HCT116 (cell line): ENCODE data around the gene DNAJB7. TPM values are rescaled to one million over a fixed set of nuclear protein-coding genes. Genes with fewer than 3 reads are reported as not detected.

Source experiments
- ATAC-seq: fragments of 200-7000 bp; cut with Tn5 transposase; 2 replicates; pipeline ENCODE4 v1.9.1; 2020; ENCODE audit warnings: mild to moderate bottlenecking, moderate library complexity
- BruUV-seq: library from RNA; stranded (reverse); fragments of 400-500 nt; replicated peaks from 2 replicates; lab custom pipeline; 2021; lab: Mats Ljungman, UMichigan
- CTCF ChIA-PET: fragments of 300-600 bp; sonication (Branson Sonifier 250); formaldehyde crosslinking; loops from one replicate; lab custom pipeline; 2021; ENCODE audit warnings: antibody characterized with exemption; lab: Charles Lee
- POLR2A ChIA-PET: fragments of 300-600, 350-600 bp; sonication (Branson Sonifier 250); formaldehyde crosslinking; loops from one replicate; lab custom pipeline; 2021; ENCODE audit warnings: antibody characterized with exemption; lab: Charles Lee
- RAD21 ChIA-PET, 2 experiments: fragments of 300-600 bp; sonication (Branson Sonifier 250); formaldehyde crosslinking; loops; one replicate each; lab custom pipeline; 2023; ENCODE audit warnings: low total read pairs in 2 of 2; ENCODE audit not compliant: uncharacterized antibody in 2 of 2, unreplicated experiment in 2 of 2, low non-redundant PET in 1 of 2; lab: Charles Lee
- DNase-seq: peaks from one replicate; pipeline ENCODE4 v3.0.0-alpha.2; 2010; ENCODE audit warnings: low read depth, low spot score
- H2AFZ ChIP-seq: fragments of 200-600 bp; shearing (Covaris generic), sonication (generic); 2 replicates; pipeline ENCODE4 v1.6.1; 2017; ENCODE audit warnings: low read depth, mixed run types, mixed read lengths, antibody characterized with exemption, low read length; ENCODE audit not compliant: poor library complexity, severe bottlenecking
- H3K27ac ChIP-seq: 2 replicates; pipeline ENCODE4 v1.5.1; 2012; ENCODE audit warnings: low read depth, low read length
- H3K27me3 ChIP-seq: fragments of 200-600 bp; sonication (generic); 2 replicates; pipeline ENCODE4 v1.6.1; 2016; ENCODE audit warnings: mixed run types, low read length, mixed read lengths; ENCODE audit not compliant: insufficient read depth
- H3K36me3 ChIP-seq, 2 experiments: fragments of 200-500 bp in 1 of 2; fragments of 200-600 bp in 1 of 2; sonication (Bioruptor generic) in 1 of 2; sonication (generic) in 1 of 2; 2 replicates each; pipeline versions ENCODE4 v1.5.1 to v1.6.1; 2014 to 2016; ENCODE audit warnings: low read length in 2 of 2, inconsistent platforms in 1 of 2, mixed read lengths in 1 of 2, mixed run types in 1 of 2; ENCODE audit not compliant: insufficient read depth in 2 of 2, control insufficient read depth in 1 of 2
- H3K4me1 ChIP-seq, 2 experiments: fragments of 200-600 bp in 1 of 2; sonication (generic) in 1 of 2; 2 replicates each; pipeline versions ENCODE4 v1.5.1 to v1.6.1; 2012 to 2017; ENCODE audit warnings: low read length in 2 of 2, inconsistent platforms in 1 of 2, mild to moderate bottlenecking in 1 of 2, mixed read lengths in 1 of 2, mixed run types in 1 of 2, moderate library complexity in 1 of 2; ENCODE audit not compliant: insufficient read depth in 2 of 2, control insufficient read depth in 1 of 2
- H3K4me2 ChIP-seq: fragments of 200-600 bp; sonication (generic); 2 replicates; pipeline ENCODE4 v1.6.1; 2017; ENCODE audit warnings: mixed run types, low read length, mixed read lengths
- H3K4me3 ChIP-seq, 2 experiments: fragments of 200-600 bp in 1 of 2; sonication (generic) in 1 of 2; replicated peaks in 1 of 2; 2 replicates each; pipeline ENCODE4 v1.5.1; 2011 to 2016; ENCODE audit warnings: low read length in 2 of 2, control low read depth in 1 of 2, low read depth in 1 of 2, mild to moderate bottlenecking in 1 of 2, mixed read lengths in 1 of 2, mixed run types in 1 of 2
- H3K79me2 ChIP-seq: fragments of 200-600 bp; sonication (generic); 2 replicates; pipeline ENCODE4 v1.6.1; 2017; ENCODE audit warnings: mild to moderate bottlenecking, mixed run types, low read length, moderate library complexity, mixed read lengths; ENCODE audit not compliant: insufficient read depth
- H3K9ac ChIP-seq: fragments of 200-600 bp; sonication (generic); 2 replicates; pipeline ENCODE4 v1.6.1; 2016; ENCODE audit warnings: low read length, mixed read lengths
- H3K9me2 ChIP-seq: fragments of 200-600 bp; sonication (generic), shearing (Covaris generic); 2 replicates; pipeline ENCODE4 v1.6.1; 2017; ENCODE audit warnings: mixed run types, mild to moderate bottlenecking, moderate library complexity; ENCODE audit not compliant: insufficient read depth
- H3K9me3 ChIP-seq, 2 experiments: fragments of 200-500 bp in 1 of 2; fragments of 200-600 bp in 1 of 2; sonication (Bioruptor generic) in 1 of 2; sonication (generic) in 1 of 2; 2 replicates each; pipeline ENCODE4 v1.6.1; 2014 to 2017; ENCODE audit warnings: low read length in 2 of 2, mixed read lengths in 2 of 2, inconsistent platforms in 1 of 2, low read depth in 1 of 2, mild to moderate bottlenecking in 1 of 2, mixed run types in 1 of 2, moderate library complexity in 1 of 2; ENCODE audit not compliant: control insufficient read depth in 1 of 2, insufficient read depth in 1 of 2
- H4K20me1 ChIP-seq: fragments of 200-600 bp; sonication (generic), shearing (Covaris generic); 2 replicates; pipeline ENCODE4 v1.6.1; 2017; ENCODE audit warnings: mixed run types, mild to moderate bottlenecking, moderate library complexity; ENCODE audit not compliant: insufficient read depth
- ATF3 ChIP-seq: IDR thresholded peaks from 2 replicates; pipeline ENCODE4 v1.6.1; 2012
- CBX3 ChIP-seq: IDR thresholded peaks from 2 replicates; pipeline ENCODE4 v1.6.1; 2012; ENCODE audit warnings: low read depth
- ELF1 ChIP-seq: IDR thresholded peaks from 2 replicates; pipeline ENCODE4 v1.6.1; 2012; ENCODE audit warnings: low read depth, borderline replicate concordance
- EZH2 ChIP-seq: fragments of 200-600 bp; sonication (generic); IDR thresholded peaks from 2 replicates; pipeline ENCODE4 v1.6.1; 2017; ENCODE audit warnings: antibody characterized with exemption, mixed run types
- EZH2phosphoT487 ChIP-seq: fragments of 200-600 bp; IDR thresholded peaks from 2 replicates; pipeline ENCODE4 v1.6.1; 2018; ENCODE audit warnings: antibody characterized with exemption, borderline replicate concordance
- MAX ChIP-seq: IDR thresholded peaks from 2 replicates; pipeline ENCODE4 v1.6.1; 2012
- POLR2A ChIP-seq: IDR thresholded peaks from 2 replicates; pipeline ENCODE4 v1.7.0; 2011; ENCODE audit warnings: borderline replicate concordance; ENCODE audit not compliant: insufficient read depth, insufficient read length; ENCODE audit errors: extremely low read depth
- RAD21 ChIP-seq: IDR thresholded peaks from 2 replicates; pipeline ENCODE4 v1.6.1; 2012; ENCODE audit warnings: low read depth, mild to moderate bottlenecking
- REST ChIP-seq: IDR thresholded peaks from 2 replicates; pipeline ENCODE4 v1.6.1; 2012; ENCODE audit warnings: low read depth
- SP1 ChIP-seq: IDR thresholded peaks from 2 replicates; pipeline ENCODE4 v1.6.1; 2012; ENCODE audit warnings: low read depth
- SRF ChIP-seq: IDR thresholded peaks from 2 replicates; pipeline ENCODE4 v1.6.1; 2012; ENCODE audit warnings: low read depth
- TCF7L2 ChIP-seq: IDR thresholded peaks from 2 replicates; pipeline ENCODE4 v1.7.0; 2011; ENCODE audit warnings: borderline replicate concordance, inconsistent platforms; ENCODE audit not compliant: insufficient read depth, insufficient read length; ENCODE audit errors: extremely low read depth
- YY1 ChIP-seq: IDR thresholded peaks from 2 replicates; pipeline ENCODE4 v1.6.1; 2011; ENCODE audit warnings: low read length, low read depth, moderate library complexity, mild to moderate bottlenecking; ENCODE audit not compliant: insufficient replicate concordance; ENCODE audit errors: extremely low read depth
- ZFX ChIP-seq: fragments of 450-650 bp; IDR thresholded peaks from 2 replicates; pipeline ENCODE4 v1.6.1; 2017
- ZNF274 ChIP-seq: fragments of 200-500 bp; sonication (Bioruptor generic); IDR thresholded peaks from 2 replicates; pipeline ENCODE4 v1.6.1; 2014; ENCODE audit warnings: mild to moderate bottlenecking, low read depth, low read length, inconsistent platforms
- intact Hi-C: fragments of 100-400 bp; cut with micrococcal nuclease; formaldehyde crosslinking; loops from 2 replicates; pipeline ENCODE4 v1.10.0; 2022
- total RNA-seq: library from RNA; stranded (reverse); gene quantifications from one replicate; pipeline ENCODE4 v1.2.1, GENCODE V29; 2021; ENCODE audit not compliant: unreplicated experiment

DNAJB7 gene
- total RNA-seq, 1 experiment from 2014 or later, result not detected

- H3K4me1 ChIP-seq, result no peaks in the 10 kb centered on the region
- RAD21 ChIA-PET, result no interaction called here
- H3K9ac ChIP-seq, result no peak overlapping the region
- H3K27ac ChIP-seq, result no peak overlapping the region
- DNase-seq (no peak), ATAC-seq (no peak)
- H4K20me1 ChIP-seq, result no peaks in the 10 kb centered on the region
- H3K36me3 ChIP-seq, result peaks cover 9 to 10% of the 10 kb centered on the region in 2 experiments; a peak in 3 of 4 replicates
- CTCF ChIA-PET, result no interaction called here
- no peak overlapping the region for H2AFZ ChIP-seq
- H3K27me3 ChIP-seq, result no peaks in the 10 kb centered on the region
- no peak for TF ChIP-seq CBX3
- no peak for TF ChIP-seq RAD21
- TF ChIP-seq ZFX, result no peak
- TF ChIP-seq POLR2A, result no peak
- no peak for TF ChIP-seq SRF
- no peak for TF ChIP-seq ELF1
- no peak for TF ChIP-seq EZH2
- no peak for TF ChIP-seq YY1
- TF ChIP-seq MAX, result no peak
- TF ChIP-seq REST, result no peak
- no peak for TF ChIP-seq ZNF274
- no peak for TF ChIP-seq EZH2phosphoT487
- no peak for TF ChIP-seq ATF3
- no peak for TF ChIP-seq TCF7L2
- no peak for TF ChIP-seq SP1
- H3K4me2 ChIP-seq, result no peak overlapping the region
- H3K9me2 ChIP-seq, result no peaks in the 10 kb centered on the region
- H3K4me3 ChIP-seq, result no peak overlapping the region
- POLR2A ChIA-PET, result no interaction called here
- no TSS peak for BruUV-seq
- no peaks in the 10 kb centered on the region for H3K79me2 ChIP-seq
- intact Hi-C loops, result no loop called here
- H3K9me3 ChIP-seq, result no peaks in the 10 kb centered on the region
Measured at GRCh38 chr22:40904101-40904500, 42.2 kb upstream of the DNAJB7 start.
